HG03432 (cell line): Measurements from ENCODE around the gene SCGB1C1.
"Not testable (repeated sequence)": the region's sequence is repeated elsewhere in the genome, so short reads cannot be mapped to it uniquely, and the experiment has no call there.

ENCODE experiments used
- ATAC-seq: cut with Tn5 transposase; IDR thresholded peaks from one replicate; pipeline ENCODE4 v1.9.1; 2021; ENCODE audit warnings: mild to moderate bottlenecking, moderate library complexity; ENCODE audit not compliant: unreplicated experiment

SCGB1C1 gene

DNA sequence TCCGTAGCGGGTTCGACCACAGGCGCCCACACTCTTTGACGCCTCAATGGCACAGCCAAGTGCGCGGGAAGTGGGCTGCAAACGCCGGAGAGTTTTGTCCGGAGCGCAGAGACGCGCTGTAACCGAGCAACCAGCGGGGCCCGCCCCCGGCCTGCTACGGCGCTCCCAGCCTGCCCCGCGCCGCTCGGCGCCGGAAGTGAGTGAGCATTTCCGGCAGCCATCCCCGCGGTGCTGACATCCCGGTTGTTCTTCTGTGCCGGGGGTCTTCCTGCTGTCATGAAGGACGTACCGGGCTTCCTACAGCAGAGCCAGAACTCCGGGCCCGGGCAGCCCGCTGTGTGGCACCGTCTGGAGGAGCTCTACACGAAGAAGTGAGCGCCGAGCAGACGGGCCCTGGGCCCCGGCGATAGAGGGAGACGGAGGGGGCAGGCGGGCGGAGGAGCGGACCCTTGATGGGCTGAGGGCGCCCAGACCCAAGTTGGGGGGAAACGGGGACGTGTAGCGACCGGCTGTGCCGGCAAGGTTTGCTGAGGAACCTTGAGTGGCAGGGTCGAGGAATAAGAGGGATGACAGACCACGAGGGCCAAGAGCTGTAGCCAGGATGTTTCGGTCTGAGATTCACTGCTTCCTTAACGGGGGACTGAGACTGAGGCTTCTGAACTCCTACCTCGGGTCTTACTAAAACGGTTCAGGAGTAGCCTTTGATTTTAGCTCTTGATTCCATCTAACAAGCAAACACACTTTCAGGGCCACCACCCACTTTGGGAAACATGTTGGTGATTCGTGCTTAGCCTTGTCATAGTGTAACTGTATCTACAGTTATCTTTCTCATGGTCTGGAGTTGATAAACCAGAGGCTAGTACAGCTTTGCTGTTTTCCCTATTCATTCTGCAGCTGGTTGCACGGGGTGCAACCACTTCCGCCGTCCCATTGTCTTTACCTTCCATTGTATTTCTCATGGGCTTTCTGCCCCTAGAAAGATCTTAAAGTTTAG lies 44.2 kb downstream of the SCGB1C1 start, which contains the start of gene PSMD13:
PSMD13 (plus strand) TSS at position 203 of the 994 bp plus-strand sequence; CDS start at position 277, 74 bp downstream.
- peak; percentile 88 for ATAC-seq

DNA sequence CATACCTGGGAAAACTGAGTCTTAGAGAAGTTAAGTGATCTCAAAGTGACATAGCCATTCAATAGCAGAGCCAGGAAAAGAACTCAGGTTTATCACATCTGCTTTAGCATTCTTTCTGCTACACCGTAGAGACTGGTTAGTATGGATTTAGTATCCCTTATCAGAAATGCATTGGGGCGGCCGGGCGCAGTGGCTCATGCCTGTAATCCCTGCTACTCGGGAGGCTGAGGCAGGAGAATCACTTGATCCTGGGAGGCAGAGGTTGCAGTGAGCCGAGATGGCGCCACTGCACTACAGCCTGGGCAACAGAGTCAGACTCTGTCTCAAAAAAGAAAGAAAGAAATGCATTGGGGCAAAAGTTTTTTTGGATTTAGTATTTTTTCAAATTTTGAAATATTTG lies 45.5 kb downstream of the SCGB1C1 start:
- not testable (repeated sequence) for ATAC-seq

DNA sequence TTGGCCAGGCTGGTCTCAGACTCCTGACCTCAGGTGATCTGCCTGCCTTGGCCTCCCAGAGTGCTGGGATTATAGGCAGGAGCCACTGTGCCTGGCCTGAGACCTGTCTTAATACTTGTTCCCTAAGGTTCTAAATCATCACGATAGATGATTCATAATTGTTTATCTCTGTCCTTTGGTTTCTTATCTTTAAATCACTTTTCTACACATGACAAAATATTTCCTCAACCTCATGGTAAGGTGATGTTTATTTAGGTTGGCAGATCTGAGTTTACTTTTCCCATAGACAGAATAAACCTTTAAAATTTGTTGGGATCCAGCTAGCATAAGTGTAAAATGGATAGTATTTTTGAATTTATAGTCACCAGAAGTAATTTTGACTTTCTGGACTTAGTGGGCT lies 47.4 kb downstream of the SCGB1C1 start:
- no peak for ATAC-seq

DNA sequence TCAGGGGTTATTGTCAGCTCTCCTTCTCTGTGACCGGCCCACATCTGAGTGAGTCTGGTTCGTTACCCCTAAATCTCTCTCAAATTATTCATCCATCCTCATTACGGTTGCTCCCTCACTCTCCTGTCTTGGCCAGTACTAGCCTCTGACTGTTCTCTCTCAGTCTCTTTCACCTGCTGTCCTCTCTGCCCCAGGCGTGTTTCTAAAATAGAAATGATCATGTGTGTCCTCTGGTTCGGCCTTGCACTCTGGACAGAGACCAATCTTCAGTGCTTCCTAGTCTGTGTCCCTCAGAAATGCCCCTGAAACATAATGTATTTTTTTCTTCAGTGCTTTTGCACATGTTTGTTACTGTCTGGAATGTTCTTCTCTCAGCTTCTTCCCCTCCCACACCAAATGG lies 48.8 kb downstream of the SCGB1C1 start:
- ATAC-seq = no peak
